Stomach (tissue), 9 donors: ENCODE data around the gene MAP3K13. TPM values are rescaled to one million over a fixed set of nuclear protein-coding genes. Genes with fewer than 3 reads are reported as not detected.
A peak's percentile ranks its signal among the peaks of the same experiment; 100 is the strongest.
"Not testable (repeated sequence)": the region's sequence is repeated elsewhere in the genome, so short reads cannot be mapped to it uniquely, and the experiment has no call there.

Experiments used
- DNase-seq, 2 donors: peaks; one replicate each; pipeline versions ENCODE4 v3.0.0 to v3.0.0-alpha.2; 2013 to 2019
- H3K27ac ChIP-seq, 5 donors: fragments of 200-600 bp in 4 of 5; sonication (generic) in 4 of 5; one replicate each; pipeline ENCODE4 v1.5.1; 2013 to 2019; ENCODE audit warnings: mild to moderate bottlenecking in 1 of 5, moderate library complexity in 1 of 5
- H3K27me3 ChIP-seq, 3 donors: fragments of 200-600 bp; sonication (generic); one replicate each; pipeline ENCODE4 v1.5.1; 2017 to 2019; ENCODE audit warnings: mixed run types in 1 of 3
- H3K36me3 ChIP-seq, 4 donors: fragments of 200-600 bp; sonication (generic); 1 replicate in 3 of 4; 2 replicates in 1 of 4; pipeline ENCODE4 v1.5.1; 2016 to 2019
- H3K4me1 ChIP-seq, 4 donors: fragments of 200-600 bp; sonication (generic); one replicate each; pipeline ENCODE4 v1.5.1; 2016 to 2019
- H3K4me3 ChIP-seq, 4 donors: fragments of 200-600 bp; sonication (generic) in 3 of 4; one replicate each; pipeline ENCODE4 v1.5.1; 2016 to 2019; ENCODE audit warnings: mild to moderate bottlenecking in 1 of 4
- H3K9me3 ChIP-seq, 4 donors: fragments of 200-600 bp; sonication (generic); one replicate each; pipeline ENCODE4 v1.5.1; 2016 to 2019
- CTCF ChIP-seq, 7 experiments: fragments of 450-650 bp in 4 of 7; fragments of 200-600 bp in 3 of 7; sonication (generic) in 3 of 7; IDR thresholded peaks; one replicate each; pipeline ENCODE4 v1.5.1; 2016 to 2019; ENCODE audit warnings: antibody characterized with exemption in 7 of 7, control low read depth in 2 of 7, mild to moderate bottlenecking in 1 of 7
- EP300 ChIP-seq: sonication (generic); formaldehyde crosslinking; IDR thresholded peaks from one replicate; pipeline ENCODE4 v1.6.1; 2017; ENCODE audit warnings: antibody characterized with exemption
- POLR2A ChIP-seq, 4 donors: fragments of 450-650 bp; IDR thresholded peaks; one replicate each; pipeline ENCODE4 v1.6.1; 2016; ENCODE audit warnings: antibody characterized with exemption in 4 of 4, control low read depth in 2 of 4, mild to moderate bottlenecking in 1 of 4, moderate library complexity in 1 of 4
- POLR2AphosphoS5 ChIP-seq, 3 donors: sonication (generic); formaldehyde crosslinking; IDR thresholded peaks; one replicate each; pipeline ENCODE4 v1.6.1; 2016; ENCODE audit warnings: antibody characterized with exemption in 3 of 3
- WGBS, 5 donors: extraction: QIAGEN DNeasy Blood & Tissue Kit in 3 of 5; methylation state at CpG; one replicate each; pipeline versions ENCODE4 v1.1.5 to v1.1.7; 2013 to 2018; 5-methylcytosine and 5-hydroxymethylcytosine counted together
- intact Hi-C: fragments of 100-400 bp; cut with DNase I; formaldehyde crosslinking; loops from one replicate; pipeline ENCODE4 v1.15.1; 2023; ENCODE audit warnings: low total_unique reads
- polyA plus RNA-seq, 3 donors: library from polyadenylated mRNA; stranded (reverse); fragments of 200-250 nt; gene quantifications; one replicate each; pipeline ENCODE4 v1.2.3, GENCODE V29; 2013
- total RNA-seq, 5 donors: library from RNA; depleted of rRNA; stranded (reverse); fragments of >200 nt; gene quantifications; one replicate each; pipeline versions ENCODE4 v1.1.0 to v1.2.3, GENCODE V29; 2014 to 2016
- donor health status: healthy with polysubstance abuse.
- donor health status: Bipolar disorder and iron deficiency.
- donor health status: healthy.

MAP3K13 gene
- total and polyA plus RNA-seq, 8 donors = 11.7 to 315 (median 31.0) TPM

- H3K4me1 ChIP-seq = peaks cover 0 to 12% (median 7%) of the 10 kb centered on the region in 4 donors
- 94 to 100% (median 95%) methylated on average over 2 of the region's 2 CpGs for WGBS, 5 donors
Measured at GRCh38 chr3:185416513-185416912, 53.6 kb downstream of the MAP3K13 start.

GRCh38 chr3:185418561-185418977 lies 55.6 kb downstream of the MAP3K13 start:
- DNase-seq, H3K9me3 ChIP-seq, H3K4me3 ChIP-seq, intact Hi-C loops, H3K36me3 ChIP-seq, H3K27me3 ChIP-seq, H3K27ac ChIP-seq: not testable (repeated sequence)
- 89 to 94% (median 90%) methylated on average over 10 to 11 of the region's 11 CpGs for WGBS, 5 donors
- H3K4me1 ChIP-seq = peaks cover 0 to 12% (median 8%) of the 10 kb centered on the region in 4 donors

More at GRCh38 chr3:185416513-185416912, 53.6 kb downstream of the MAP3K13 start:
- intact Hi-C loops = no loop called here
- Histone ChIP-seq H3K4me3 (no peak overlapping the region), H3K27ac (no peak overlapping the region), H3K9me3 (no peaks in the 10 kb centered on the region), H3K36me3 (no peaks in the 10 kb centered on the region), H3K27me3 (no peaks in the 10 kb centered on the region)
- DNase-seq = no peak
- no peak for TF ChIP-seq CTCF (IDR thresholded peaks at IDR 0.05)
- no peak for TF ChIP-seq POLR2A (IDR thresholded peaks at IDR 0.05)
- no peak for TF ChIP-seq POLR2AphosphoS5 (IDR thresholded peaks at IDR 0.05)
- TF ChIP-seq EP300 = no peak

GRCh38 chr3:185420762-185421161 lies 57.8 kb downstream of the MAP3K13 start:
- WGBS, 5 donors = 20 to 54% (median 34%) methylated on average over 5 of the region's 5 CpGs
- Histone ChIP-seq H3K27ac (peak overlapping the region in 4 of 5 donors; percentile 35 to 64 (median 52)), H3K36me3 (no peaks in the 10 kb centered on the region), H3K9me3 (no peaks in the 10 kb centered on the region), H3K4me1 (peaks cover 0 to 12% (median 8%) of the 10 kb centered on the region in 4 donors), H3K4me3 (no peak overlapping the region), H3K27me3 (no peaks in the 10 kb centered on the region)
- DNase-seq = peak; percentile 34 to 73
- intact Hi-C loops = no loop called here
- TF ChIP-seq CTCF (IDR thresholded peaks at IDR 0.05) (no peak), POLR2AphosphoS5 (IDR thresholded peaks at IDR 0.05) (peak in 2 of 3 donors; percentile 48 to 91)

- Histone ChIP-seq H3K4me3 (no peak overlapping the region), H3K27ac (peak overlapping the region in 1 of 5 donors; percentile 49), H3K27me3 (no peaks in the 10 kb centered on the region), H3K9me3 (no peaks in the 10 kb centered on the region), H3K36me3 (no peaks in the 10 kb centered on the region), H3K4me1 (peaks cover 0 to 12% (median 8%) of the 10 kb centered on the region in 4 donors)
- TF ChIP-seq POLR2A (IDR thresholded peaks at IDR 0.05) (no peak), EP300 (no peak), CTCF (IDR thresholded peaks at IDR 0.05) (no peak), POLR2AphosphoS5 (IDR thresholded peaks at IDR 0.05) (no peak)
- WGBS, 5 donors = 88 to 93% (median 91%) methylated on average over 6 of the region's 6 CpGs
- intact Hi-C loops = no loop called here
- DNase-seq = no peak
Measured at GRCh38 chr3:185421577-185422232, 58.8 kb downstream of the MAP3K13 start.

- no peak for DNase-seq
- Histone ChIP-seq H3K4me1 (peaks cover 0 to 12% (median 8%) of the 10 kb centered on the region in 4 donors), H3K27ac (no peak overlapping the region), H3K9me3 (no peaks in the 10 kb centered on the region), H3K36me3 (no peaks in the 10 kb centered on the region), H3K27me3 (no peaks in the 10 kb centered on the region), H3K4me3 (no peak overlapping the region)
- TF ChIP-seq POLR2AphosphoS5 (IDR thresholded peaks at IDR 0.05) = no peak
- no peak for TF ChIP-seq POLR2A (IDR thresholded peaks at IDR 0.05)
- TF ChIP-seq CTCF (IDR thresholded peaks at IDR 0.05) = no peak
- TF ChIP-seq EP300 = no peak
- 71 to 93% (median 91%) methylated on average over 4 of the region's 4 CpGs for WGBS, 5 donors
- intact Hi-C loops = no loop called here
Measured at GRCh38 chr3:185422677-185423076, 59.7 kb downstream of the MAP3K13 start.
